Mesenchymal stem cell (in vitro differentiated cells and primary cell): ENCODE measurements around the gene CSRP1.

Experiments
- DNase-seq: peaks from one replicate; pipeline ENCODE4 v3.0.0-alpha.2; 2013
- H2AFZ ChIP-seq: one replicate; pipeline ENCODE4 v1.6.1; 2013; ENCODE audit warnings: low read depth, mild to moderate bottlenecking, control low read depth, inconsistent platforms, low read length, moderate library complexity
- H2AK5ac ChIP-seq: 2 replicates; pipeline ENCODE4 v1.6.1; 2013; ENCODE audit warnings: low read length, moderate library complexity, mild to moderate bottlenecking, inconsistent platforms; ENCODE audit not compliant: severe bottlenecking
- H2BK120ac ChIP-seq: one replicate; pipeline ENCODE4 v1.6.1; 2013; ENCODE audit warnings: low read depth, mild to moderate bottlenecking, inconsistent platforms, low read length, moderate library complexity
- H2BK12ac ChIP-seq, 2 experiments: one replicate each; pipeline ENCODE4 v1.6.1; 2013; ENCODE audit warnings: inconsistent platforms in 2 of 2, low read length in 2 of 2, mild to moderate bottlenecking in 2 of 2, moderate library complexity in 2 of 2, control low read depth in 1 of 2
- H2BK15ac ChIP-seq: one replicate; pipeline ENCODE4 v1.6.1; 2013; ENCODE audit warnings: mild to moderate bottlenecking, low read depth, inconsistent platforms; ENCODE audit not compliant: poor library complexity, severe bottlenecking
- H2BK5ac ChIP-seq: 2 replicates; pipeline ENCODE4 v1.6.1; 2013; ENCODE audit warnings: low read depth, mild to moderate bottlenecking, low read length, control low read depth, inconsistent platforms; ENCODE audit not compliant: poor library complexity, severe bottlenecking
- H3K14ac ChIP-seq, 2 experiments: one replicate each; pipeline ENCODE4 v1.6.1; 2013; ENCODE audit warnings: inconsistent platforms in 2 of 2, low read length in 2 of 2, control low read depth in 1 of 2, mild to moderate bottlenecking in 1 of 2, moderate library complexity in 1 of 2
- H3K18ac ChIP-seq, 2 experiments: one replicate each; pipeline ENCODE4 v1.6.1; 2013; ENCODE audit warnings: inconsistent platforms in 2 of 2, low read length in 2 of 2, control low read depth in 1 of 2, low read depth in 1 of 2, mild to moderate bottlenecking in 1 of 2
- H3K23ac ChIP-seq, 2 experiments: one replicate each; pipeline ENCODE4 v1.6.1; 2013; ENCODE audit warnings: inconsistent platforms in 2 of 2, low read length in 2 of 2, mild to moderate bottlenecking in 2 of 2, moderate library complexity in 2 of 2, control low read depth in 1 of 2
- H3K27ac ChIP-seq: 2 replicates; pipeline ENCODE4 v1.5.1; 2013; ENCODE audit warnings: mild to moderate bottlenecking, moderate library complexity, low read length, control low read depth, inconsistent platforms; ENCODE audit not compliant: poor library complexity, severe bottlenecking
- H3K27me3 ChIP-seq, 2 experiments: 2 replicates each; pipeline versions ENCODE4 v1.6.1 to v1.7.0; 2013; ENCODE audit warnings: low read length in 2 of 2, mild to moderate bottlenecking in 2 of 2, moderate library complexity in 2 of 2, control low read depth in 1 of 2, inconsistent platforms in 1 of 2; ENCODE audit not compliant: control insufficient read depth in 1 of 2, insufficient read depth in 1 of 2
- H3K36me3 ChIP-seq, 2 experiments: 2 replicates each; pipeline versions ENCODE4 v1.6.1 to v1.7.0; 2013; ENCODE audit warnings: low read length in 2 of 2, control low read depth in 1 of 2, inconsistent platforms in 1 of 2, low read depth in 1 of 2, mild to moderate bottlenecking in 1 of 2; ENCODE audit not compliant: insufficient read depth in 2 of 2, control insufficient read depth in 1 of 2
- H3K4ac ChIP-seq, 2 experiments: one replicate each; pipeline ENCODE4 v1.6.1; 2013; ENCODE audit warnings: inconsistent platforms in 2 of 2, low read length in 2 of 2, mild to moderate bottlenecking in 2 of 2, moderate library complexity in 2 of 2, control low read depth in 1 of 2, low read depth in 1 of 2
- H3K4me1 ChIP-seq: 2 replicates; pipeline ENCODE4 v1.6.1; 2013; ENCODE audit warnings: low read depth, low read length, control low read depth; ENCODE audit not compliant: control insufficient read depth, insufficient read depth
- H3K4me2 ChIP-seq: 2 replicates; pipeline ENCODE4 v1.6.1; 2013; ENCODE audit warnings: low read length, mild to moderate bottlenecking, inconsistent platforms; ENCODE audit not compliant: poor library complexity, severe bottlenecking
- H3K4me3 ChIP-seq, 2 experiments: 2 replicates each; pipeline versions ENCODE4 v1.5.1 to v1.7.0; 2013; ENCODE audit warnings: low read length in 2 of 2, mild to moderate bottlenecking in 2 of 2, control low read depth in 1 of 2, low read depth in 1 of 2; ENCODE audit not compliant: insufficient read depth in 1 of 2
- H3K79me1 ChIP-seq: replicated peaks from 2 replicates; pipeline ENCODE4 v1.6.1; 2013; ENCODE audit warnings: mild to moderate bottlenecking, control low read depth, low read length, inconsistent platforms; ENCODE audit not compliant: poor library complexity, severe bottlenecking
- H3K9ac ChIP-seq: 2 replicates; pipeline ENCODE4 v1.7.0; 2013; ENCODE audit warnings: mild to moderate bottlenecking, low read length, moderate library complexity
- H3K9me3 ChIP-seq: 2 replicates; pipeline ENCODE4 v1.7.0; 2013; ENCODE audit warnings: mild to moderate bottlenecking, low read length; ENCODE audit not compliant: control insufficient read depth
- H4K8ac ChIP-seq: one replicate; pipeline ENCODE4 v1.6.1; 2013; ENCODE audit warnings: inconsistent platforms, mild to moderate bottlenecking, low read length, moderate library complexity
- H4K91ac ChIP-seq: one replicate; pipeline ENCODE4 v1.6.1; 2013; ENCODE audit warnings: mild to moderate bottlenecking, low read length, inconsistent platforms
- WGBS: methylation state at CpG from one replicate; pipeline ENCODE4 v1.1.7; 2013; ENCODE audit warnings: mixed read lengths; 5-methylcytosine and 5-hydroxymethylcytosine counted together

CSRP1 gene

GRCh38 chr1:201499795-201500669 lies 6.9 kb downstream of the CSRP1 start:
- H4K8ac ChIP-seq: peak overlapping the region; percentile 12
- H2BK5ac ChIP-seq: peak overlapping the region; percentile 21
- peak overlapping the region; percentile 71 for H2AK5ac ChIP-seq
- no peak overlapping the region for H3K27ac ChIP-seq
- H3K36me3 ChIP-seq: peaks cover 0 to 9% of the 10 kb centered on the region in 2 experiments
- H3K4me1 ChIP-seq: peaks cover 15% of the 10 kb centered on the region
- H4K91ac ChIP-seq: peak overlapping the region; percentile 73
- H2BK12ac ChIP-seq: peak overlapping the region in 1 of 2 experiments; percentile 85
- H3K9ac ChIP-seq: peak overlapping the region; percentile 10
- no peak overlapping the region for H2BK120ac ChIP-seq
- H3K18ac ChIP-seq: peak overlapping the region; percentile 67 to 91
- H3K4ac ChIP-seq: peak overlapping the region in 1 of 2 experiments; percentile 24
- DNase-seq: no peak
- no peak overlapping the region for H2BK15ac ChIP-seq
- no peak overlapping the region for H2AFZ ChIP-seq
- peak overlapping the region in 1 of 2 experiments; percentile 32 for H3K23ac ChIP-seq
- no peak overlapping the region for H3K4me2 ChIP-seq
- peak overlapping the region in 1 of 2 experiments; percentile 35 for H3K14ac ChIP-seq
- H3K9me3 ChIP-seq: no peaks in the 10 kb centered on the region
- no peaks in the 10 kb centered on the region for H3K27me3 ChIP-seq
- WGBS: 86% methylated on average over 8 of the region's 8 CpGs
- H3K79me1 ChIP-seq: no peaks in the 10 kb centered on the region
- peak overlapping the region in 1 of 2 experiments; percentile 6 for H3K4me3 ChIP-seq

GRCh38 chr1:201499191-201499590 lies 7.7 kb downstream of the CSRP1 start:
- no peak overlapping the region for H3K4ac ChIP-seq
- H2BK15ac ChIP-seq: no peak overlapping the region
- no peak for DNase-seq
- peaks cover 17% of the 10 kb centered on the region for H3K4me1 ChIP-seq
- H3K18ac ChIP-seq: peak overlapping the region in 1 of 2 experiments; percentile 11
- H4K8ac ChIP-seq: no peak overlapping the region
- H3K4me2 ChIP-seq: no peak overlapping the region
- H3K9me3 ChIP-seq: no peaks in the 10 kb centered on the region
- no peak overlapping the region for H2BK12ac ChIP-seq
- H3K79me1 ChIP-seq: no peaks in the 10 kb centered on the region
- no peak overlapping the region for H2AFZ ChIP-seq
- peak overlapping the region; percentile 25 for H4K91ac ChIP-seq
- no peak overlapping the region for H2AK5ac ChIP-seq
- H3K23ac ChIP-seq: no peak overlapping the region
- H3K4me3 ChIP-seq: no peak overlapping the region
- no peaks in the 10 kb centered on the region for H3K27me3 ChIP-seq
- no peak overlapping the region for H3K9ac ChIP-seq
- no peak overlapping the region for H2BK5ac ChIP-seq
- no peak overlapping the region for H2BK120ac ChIP-seq
- H3K36me3 ChIP-seq: peaks cover 0 to 17% of the 10 kb centered on the region in 2 experiments
- 100% methylated on average over 3 of the region's 3 CpGs for WGBS
- H3K27ac ChIP-seq: no peak overlapping the region
- no peak overlapping the region for H3K14ac ChIP-seq

- Histone ChIP-seq H3K14ac (no peak overlapping the region), H2AFZ (no peak overlapping the region), H3K18ac (no peak overlapping the region), H3K4me1 (peaks cover 22% of the 10 kb centered on the region), H3K27ac (no peak overlapping the region), H3K79me1 (no peaks in the 10 kb centered on the region), H3K4me3 (no peak overlapping the region), H3K27me3 (no peaks in the 10 kb centered on the region), H2BK12ac (no peak overlapping the region), H3K9me3 (no peaks in the 10 kb centered on the region), H2BK120ac (no peak overlapping the region), H3K36me3 (peaks cover 0 to 19% of the 10 kb centered on the region in 2 experiments), H3K9ac (no peak overlapping the region), H3K4me2 (no peak overlapping the region), H2AK5ac (no peak overlapping the region), H2BK15ac (no peak overlapping the region), H3K23ac (no peak overlapping the region), H4K91ac (no peak overlapping the region), H3K4ac (no peak overlapping the region), H4K8ac (peak overlapping the region; percentile 19), H2BK5ac (no peak overlapping the region)
- DNase-seq: no peak
- 92% methylated on average over 8 of the region's 8 CpGs for WGBS
Observed at GRCh38 chr1:201498621-201499020, 8.3 kb downstream of the CSRP1 start.

- Histone ChIP-seq H4K8ac (peak overlapping the region; percentile 19), H3K14ac (no peak overlapping the region), H2BK120ac (no peak overlapping the region), H3K79me1 (no peaks in the 10 kb centered on the region), H3K36me3 (peaks cover 0 to 24% of the 10 kb centered on the region in 2 experiments), H3K4ac (no peak overlapping the region), H3K9ac (no peak overlapping the region), H2BK5ac (no peak overlapping the region), H3K23ac (no peak overlapping the region), H2AK5ac (no peak overlapping the region), H4K91ac (peak overlapping the region; percentile 4), H3K4me2 (no peak overlapping the region), H3K9me3 (no peaks in the 10 kb centered on the region), H2AFZ (no peak overlapping the region), H3K27me3 (no peaks in the 10 kb centered on the region), H2BK12ac (peak overlapping the region in 1 of 2 experiments; percentile 47), H3K27ac (no peak overlapping the region), H3K4me3 (no peak overlapping the region), H2BK15ac (no peak overlapping the region), H3K4me1 (peaks cover 20% of the 10 kb centered on the region), H3K18ac (no peak overlapping the region)
- no peak for DNase-seq
- 97% methylated on average over 15 of the region's 16 CpGs for WGBS
Observed at GRCh38 chr1:201497935-201498509, 8.9 kb downstream of the CSRP1 start.
